ENCODE measurements around the gene SIX2.

- TF ChIP-seq CTCF (IDR thresholded peaks at IDR 0.05): no peak
- TF ChIP-seq POLR2A (IDR thresholded peaks at IDR 0.05): no peak
These were observed 14.8 kb upstream of the SIX2 start for GRCh38 chr2:45024097-45024496.
